HG03575 (cell line): Measurements from ENCODE around the gene INSL4.

ENCODE experiments used
- ATAC-seq: cut with Tn5 transposase; IDR thresholded peaks from one replicate; pipeline ENCODE4 v1.9.1; 2021; ENCODE audit not compliant: unreplicated experiment, insufficient number of reproducible peaks, low FRiP score; ENCODE audit errors: extremely low read depth

Gene INSL4

GRCh38 chr9:5231212-5231611, at the start of gene INSL4:
Gene INSL4 (plus strand): TSS chr9:5231419. CDS start chr9:5231524, 105 bp downstream.
- ATAC-seq = no peak

GRCh38 chr9:5184776-5185175, 46.4 kb upstream of the INSL4 start:
- ATAC-seq = no peak

- ATAC-seq = no peak
Measured at GRCh38 chr9:5185220-5185840, 45.9 kb upstream of the INSL4 start, which contains the start of gene INSL6. Gene INSL6 (minus strand): TSS chr9:5185639. CDS start chr9:5185602, 37 bp downstream.

DNA sequence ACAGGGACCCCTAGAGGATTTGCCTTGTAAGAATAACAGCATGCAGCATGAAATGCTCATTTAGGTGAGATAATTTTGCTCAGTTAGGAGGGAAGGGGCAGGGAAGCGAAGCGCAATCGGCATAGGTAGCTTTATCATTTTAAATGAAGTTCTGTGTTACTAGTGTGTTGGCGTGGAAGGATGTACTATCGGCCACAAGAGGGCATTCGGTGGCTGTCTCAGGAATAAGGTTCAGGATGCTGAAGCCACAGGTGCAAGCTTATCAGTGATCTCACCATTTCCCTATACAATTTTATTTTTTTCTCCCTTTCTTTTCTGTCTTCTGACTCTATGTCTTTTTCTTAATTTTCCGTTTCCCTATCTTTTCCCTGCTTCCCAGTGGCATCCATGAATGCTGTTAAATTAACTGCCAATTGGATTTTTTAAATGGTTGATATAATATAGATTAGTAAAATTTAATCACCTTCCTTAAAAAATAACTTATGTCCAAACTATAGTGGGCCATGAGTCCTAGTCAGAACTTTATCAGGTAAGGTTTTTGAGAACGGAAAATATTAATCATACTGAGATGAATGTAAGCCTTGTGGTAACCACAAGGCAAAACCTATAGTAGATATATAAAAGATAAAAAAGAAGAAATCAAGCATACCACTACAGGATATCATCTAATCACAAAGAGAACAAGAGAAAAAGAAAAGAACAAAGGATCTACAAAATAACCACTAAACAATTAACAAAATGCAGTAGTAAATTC, 44.6 kb upstream of the INSL4 start:
- ATAC-seq = no peak

DNA sequence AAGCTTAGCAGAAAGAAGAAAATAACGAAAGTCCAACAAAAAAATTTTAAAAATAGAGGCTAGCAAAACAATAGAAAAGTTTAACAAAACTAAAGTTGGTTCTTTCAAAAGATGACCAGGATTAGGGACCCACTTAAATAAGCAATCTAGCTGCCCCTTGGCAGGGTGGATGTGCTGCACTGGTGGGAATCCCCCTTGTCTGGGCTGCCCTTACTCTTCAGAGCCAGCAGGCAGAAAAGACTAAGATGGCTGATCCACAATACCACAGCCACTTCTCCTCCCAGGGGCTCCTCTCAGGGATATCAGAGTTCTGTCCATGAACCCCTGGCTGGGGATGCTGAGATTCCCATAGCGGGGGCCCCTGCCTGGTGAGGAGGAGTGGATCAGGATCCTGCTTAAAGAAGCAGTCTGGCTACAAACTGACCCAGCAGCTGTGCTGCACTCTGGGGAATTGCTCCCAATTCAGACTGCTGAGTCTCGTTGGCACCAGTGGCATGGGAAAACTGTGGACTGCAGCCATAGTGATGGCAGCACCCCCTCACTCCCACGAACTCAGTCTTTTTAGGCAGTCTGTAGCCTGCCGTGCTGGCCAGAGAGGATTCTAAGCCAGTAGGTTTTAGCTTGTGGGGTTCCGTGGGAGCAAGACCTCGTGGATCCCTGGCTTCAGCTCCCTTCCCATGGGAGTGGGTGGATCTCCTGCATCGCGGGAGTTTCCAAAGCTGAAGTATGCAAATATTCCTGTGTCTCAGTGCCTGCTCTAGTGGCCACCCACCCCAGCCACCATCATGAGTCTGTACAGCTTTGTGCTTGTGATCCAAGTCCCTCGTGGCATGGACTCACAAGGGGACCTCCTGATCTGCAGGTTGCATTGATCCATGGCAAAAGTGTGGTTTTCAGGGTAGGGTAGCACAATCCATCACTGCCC, 42.9 kb upstream of the INSL4 start:
- ATAC-seq = no peak

DNA sequence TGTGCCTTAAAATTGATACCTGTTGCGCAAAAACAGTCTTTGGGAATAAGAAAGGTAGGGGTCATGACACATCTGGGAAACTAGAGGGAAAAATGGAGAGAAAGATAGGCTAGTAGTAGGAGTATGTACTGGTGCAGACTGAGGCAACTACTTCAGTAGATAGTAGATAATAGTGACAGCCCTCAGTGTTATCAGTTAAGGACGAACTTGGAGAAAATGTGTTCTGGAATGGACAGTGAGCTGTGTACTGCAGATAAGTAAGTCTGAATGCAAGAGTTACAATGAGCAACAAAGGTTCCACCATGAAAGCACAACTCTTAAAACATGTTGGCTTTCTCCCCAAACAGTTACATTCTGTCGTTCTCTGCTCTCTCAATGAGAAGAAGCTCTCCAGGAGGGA, 39.2 kb upstream of the INSL4 start:
- no peak for ATAC-seq

DNA sequence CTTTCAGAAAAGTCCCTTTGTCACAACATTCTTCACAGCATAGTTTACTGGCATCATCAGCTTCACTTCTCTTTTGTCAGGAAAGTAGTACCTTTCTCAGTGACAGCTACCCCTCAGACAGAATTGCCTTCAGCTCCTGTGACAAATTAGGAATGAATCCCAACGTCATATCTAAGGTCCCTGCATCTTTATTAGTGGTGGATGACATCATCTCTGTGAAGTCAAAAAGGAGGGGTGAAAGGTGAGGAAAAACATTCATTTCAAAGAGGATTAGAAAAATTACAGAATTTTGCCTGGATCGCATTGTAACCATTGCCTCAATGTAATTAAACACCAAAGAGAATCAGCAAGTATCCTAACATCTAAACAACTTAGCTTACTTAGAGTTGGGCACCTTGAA, 37.9 kb upstream of the INSL4 start:
- ATAC-seq = no peak

DNA sequence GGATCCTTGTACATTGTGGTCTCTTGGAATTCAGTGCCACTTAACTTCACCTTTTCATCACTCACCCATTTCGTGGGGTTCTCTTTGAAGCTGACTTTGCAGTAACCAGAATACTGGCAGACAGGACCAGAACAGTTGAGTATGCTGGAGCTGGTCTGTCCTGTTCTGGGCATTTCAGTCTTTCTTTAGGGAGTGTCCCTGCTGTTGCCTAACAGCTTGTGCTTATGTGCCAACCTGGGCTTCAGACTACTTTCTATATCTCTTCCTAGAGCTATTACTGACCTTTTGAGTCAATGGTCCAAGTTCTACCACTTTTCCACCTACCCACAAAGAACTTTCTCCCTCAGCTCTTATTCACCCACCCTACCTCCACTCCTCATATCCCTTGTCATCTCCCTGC, 35.8 kb upstream of the INSL4 start:
- no peak for ATAC-seq

GRCh38 chr9:5205071-5205470, 26.1 kb upstream of the INSL4 start:
- ATAC-seq = no peak

DNA sequence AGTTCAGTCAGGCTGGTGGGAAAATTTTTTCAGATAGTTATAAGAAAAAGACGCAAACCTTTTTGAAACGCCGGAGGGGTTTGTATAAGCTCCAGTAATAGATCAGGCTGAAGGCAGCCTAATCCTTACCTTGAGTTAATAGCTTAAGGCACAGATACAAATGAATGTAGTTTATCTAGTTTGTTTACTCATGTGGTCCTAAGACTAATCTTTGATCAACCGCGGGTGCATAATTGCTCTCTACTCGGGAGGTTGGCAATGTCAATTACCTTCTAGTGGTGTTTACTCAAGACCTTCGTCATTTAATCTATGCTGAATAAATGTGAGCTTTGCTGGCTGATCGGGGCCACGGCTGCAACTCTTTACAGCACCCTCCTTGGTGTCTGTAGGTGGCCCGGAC, 665 bp upstream of the INSL4 start:
- no peak for ATAC-seq

- ATAC-seq = no peak
Measured at GRCh38 chr9:5263351-5264218, 32.4 kb downstream of the INSL4 start.

DNA sequence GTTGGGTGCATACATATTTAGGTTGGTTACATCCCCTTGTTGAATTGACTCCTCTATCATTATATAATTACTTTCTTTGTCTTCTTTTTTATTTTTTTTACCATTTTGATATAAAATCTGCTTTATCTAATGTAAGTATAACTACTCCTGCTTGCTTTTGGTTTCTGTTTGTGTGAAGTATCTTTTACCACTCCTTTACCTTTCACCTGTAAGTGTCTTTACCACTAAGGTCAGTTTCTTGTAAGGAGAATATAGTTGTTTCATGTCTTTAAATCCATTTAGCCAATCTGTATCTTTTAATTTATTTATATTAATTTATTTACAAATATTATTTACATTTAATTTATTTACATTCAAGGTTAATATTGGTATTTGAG, 33.0 kb downstream of the INSL4 start:
- no peak for ATAC-seq

GRCh38 chr9:5265939-5266338, 34.7 kb downstream of the INSL4 start:
- no peak for ATAC-seq

- ATAC-seq = no peak
Measured at GRCh38 chr9:5269249-5269715, 38.1 kb downstream of the INSL4 start.

GRCh38 chr9:5274770-5275169, 43.6 kb downstream of the INSL4 start:
- ATAC-seq = no peak

DNA sequence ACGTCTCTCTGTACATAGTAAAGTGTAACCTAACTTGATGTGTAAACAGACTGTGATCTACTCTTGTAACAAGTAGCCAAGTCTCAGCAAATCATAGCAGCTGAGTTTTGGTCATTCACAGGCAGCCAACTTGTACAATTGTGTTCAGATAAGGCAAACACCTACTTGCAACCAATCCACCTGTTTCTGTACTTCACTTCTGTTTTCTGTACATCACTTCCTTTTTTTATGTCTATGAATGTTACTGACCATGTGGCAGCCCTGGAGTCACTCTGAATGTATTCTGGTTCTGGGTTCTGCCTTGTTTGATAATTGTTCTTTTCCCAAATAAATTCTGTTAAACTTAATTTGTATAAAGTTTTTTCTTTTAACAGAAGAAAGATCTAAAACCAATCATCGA, 47.3 kb downstream of the INSL4 start:
- no peak for ATAC-seq
